ENCODE results near the gene CYSTM1.

CYSTM1 gene

GRCh38 chr5:140174465-140175366 lies at the start of gene CYSTM1:
Gene CYSTM1, plus strand, starts transcription at chr5:140175188. Its CDS starts 19,278 bp downstream, at chr5:140194466.
- peak; percentile 87 for DNase-seq (ENCODE audit: low spot score)

GRCh38 chr5:140125637-140126036 lies 49.4 kb upstream of the CYSTM1 start, which contains the start of gene IGIP:
Gene IGIP, plus strand, starts transcription at chr5:140125937. Its CDS starts 2,540 bp downstream, at chr5:140128477.
- no peak for DNase-seq (ENCODE audit: low spot score)

GRCh38 chr5:140126315-140127012 lies 48.5 kb upstream of the CYSTM1 start:
- no peak for DNase-seq (ENCODE audit: low spot score)

- DNase-seq (ENCODE audit: low spot score), result no peak
Measured at GRCh38 chr5:140128376-140128775, 46.6 kb upstream of the CYSTM1 start.

GRCh38 chr5:140130949-140131733 lies 43.8 kb upstream of the CYSTM1 start:
- no peak for DNase-seq (ENCODE audit: low spot score)

- peak; percentile 81 for DNase-seq (ENCODE audit: low spot score)
Measured at GRCh38 chr5:140131967-140132409, 43.0 kb upstream of the CYSTM1 start.

GRCh38 chr5:140133514-140134167 lies 41.3 kb upstream of the CYSTM1 start:
- no peak for DNase-seq (ENCODE audit: low spot score)

- no peak for DNase-seq (ENCODE audit: low spot score)
Measured at GRCh38 chr5:140134277-140134935, 40.6 kb upstream of the CYSTM1 start.

GRCh38 chr5:140135127-140135526 lies 39.9 kb upstream of the CYSTM1 start:
- DNase-seq (ENCODE audit: low spot score), result no peak

- DNase-seq (ENCODE audit: low spot score), result no peak
Measured at GRCh38 chr5:140136624-140137023, 38.4 kb upstream of the CYSTM1 start.

GRCh38 chr5:140140435-140140834 lies 34.6 kb upstream of the CYSTM1 start:
- no peak for DNase-seq (ENCODE audit: low spot score)

GRCh38 chr5:140141241-140141640 lies 33.7 kb upstream of the CYSTM1 start:
- no peak for DNase-seq (ENCODE audit: low spot score)

- no peak for DNase-seq (ENCODE audit: low spot score)
Measured at GRCh38 chr5:140142246-140142645, 32.7 kb upstream of the CYSTM1 start.

GRCh38 chr5:140142856-140143255 lies 32.1 kb upstream of the CYSTM1 start:
- no peak for DNase-seq (ENCODE audit: low spot score)

GRCh38 chr5:140143521-140144258 lies 31.3 kb upstream of the CYSTM1 start:
- DNase-seq (ENCODE audit: low spot score), result no peak

- no peak for DNase-seq (ENCODE audit: low spot score)
Measured at GRCh38 chr5:140145256-140145655, 29.7 kb upstream of the CYSTM1 start.

- peak; percentile 63 for DNase-seq (ENCODE audit: low spot score)
Measured at GRCh38 chr5:140145818-140146522, 29.0 kb upstream of the CYSTM1 start.

- no peak for DNase-seq (ENCODE audit: low spot score)
Measured at GRCh38 chr5:140146523-140146842, 28.5 kb upstream of the CYSTM1 start.

- no peak for DNase-seq (ENCODE audit: low spot score)
Measured at GRCh38 chr5:140147460-140147859, 27.5 kb upstream of the CYSTM1 start.

GRCh38 chr5:140148508-140148907 lies 26.5 kb upstream of the CYSTM1 start:
- no peak for DNase-seq (ENCODE audit: low spot score)
